IMR-90 (cell line): ENCODE measurements around the gene FGFRL1.

Experiments used
- BHLHE40 ChIP-seq: fragments of 150-350 bp; IDR thresholded peaks from 2 replicates; pipeline ENCODE4 v1.6.1; 2016; ENCODE audit warnings: mild to moderate bottlenecking, low read depth, low read length
- CEBPB ChIP-seq: IDR thresholded peaks from 2 replicates; pipeline ENCODE4 v1.6.1; 2012; ENCODE audit warnings: low read depth, low read length, improper control_type of control experiment
- CHD1 ChIP-seq: IDR thresholded peaks from 2 replicates; pipeline ENCODE4 v1.6.1; 2012; ENCODE audit warnings: low read depth, low read length, improper control_type of control experiment
- CTCF ChIP-seq: conservative IDR thresholded peaks from 2 replicates; pipeline ENCODE4 v1.5.1; 2012; ENCODE audit warnings: mild to moderate bottlenecking, low read depth, low read length, improper control_type of control experiment
- ELK1 ChIP-seq: fragments of 150-350 bp; IDR thresholded peaks from 2 replicates; pipeline ENCODE4 v1.6.1; 2016; ENCODE audit warnings: low read depth, mild to moderate bottlenecking, low read length, moderate library complexity, borderline replicate concordance
- FOS ChIP-seq: fragments of 150-350 bp; IDR thresholded peaks from 2 replicates; pipeline ENCODE4 v1.6.1; 2016; ENCODE audit warnings: low read depth, low read length
- MAFK ChIP-seq: IDR thresholded peaks from 2 replicates; pipeline ENCODE4 v1.6.1; 2012; ENCODE audit warnings: low read depth, low read length, improper control_type of control experiment
- MAZ ChIP-seq: IDR thresholded peaks from 2 replicates; pipeline ENCODE4 v1.6.1; 2012; ENCODE audit warnings: low read depth, mild to moderate bottlenecking, low read length, improper control_type of control experiment, moderate library complexity, borderline replicate concordance
- MXI1 ChIP-seq: IDR thresholded peaks from 2 replicates; pipeline ENCODE4 v1.6.1; 2012; ENCODE audit warnings: low read depth, mild to moderate bottlenecking, low read length, moderate library complexity, borderline replicate concordance
- NFE2L2 ChIP-seq: fragments of 150-350 bp; IDR thresholded peaks from 2 replicates; pipeline ENCODE4 v1.6.1; 2016; ENCODE audit warnings: low read depth, mild to moderate bottlenecking, low read length
- POLR2A ChIP-seq: IDR thresholded peaks from 2 replicates; pipeline ENCODE4 v1.6.1; 2012; ENCODE audit warnings: mild to moderate bottlenecking, low read depth, low read length
- RAD21 ChIP-seq: IDR thresholded peaks from 2 replicates; pipeline ENCODE4 v1.6.1; 2012; ENCODE audit warnings: low read length, improper control_type of control experiment
- RFX5 ChIP-seq: IDR thresholded peaks from 2 replicates; pipeline ENCODE4 v1.8.0; 2012; ENCODE audit warnings: low read depth, mild to moderate bottlenecking, low read length, moderate library complexity
- USF2 ChIP-seq: fragments of 150-350 bp; IDR thresholded peaks from 2 replicates; pipeline ENCODE4 v1.6.1; 2017; ENCODE audit warnings: mild to moderate bottlenecking, antibody characterized with exemption, low read length, low read depth

DNA sequence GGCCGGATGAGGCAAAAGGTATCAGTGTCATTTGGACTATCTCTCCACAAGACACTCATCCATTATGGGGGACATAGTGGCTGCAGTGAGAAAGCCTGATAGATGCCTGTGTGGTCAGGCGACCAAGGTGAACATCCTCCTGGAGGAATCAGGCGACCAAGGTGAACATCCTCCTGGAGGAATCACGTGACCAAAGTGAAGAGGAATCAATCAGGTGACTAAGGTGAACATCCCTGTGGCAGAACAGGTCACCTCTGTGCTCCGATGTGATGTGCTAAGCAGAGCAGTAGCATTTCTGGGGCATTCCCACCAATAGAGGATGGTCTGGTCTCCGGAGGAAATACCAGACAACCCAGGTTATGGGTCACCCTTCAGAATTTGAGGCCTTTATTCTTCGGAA is 58.0 kb downstream of the FGFRL1 start:
- TF ChIP-seq CTCF (no peak), CHD1 (no peak), POLR2A (no peak), CEBPB (no peak), BHLHE40 (no peak), FOS (no peak), MAFK (no peak), NFE2L2 (no peak), RAD21 (no peak), ELK1 (no peak), RFX5 (no peak), MXI1 (no peak), MAZ (no peak), USF2 (0 out of 2 replicates have a peak, but pooled peaks have one; percentile 25)
